GM18861 (cell line): ENCODE data around the gene STK39.

Source experiments
- ATAC-seq: cut with Tn5 transposase; IDR thresholded peaks from one replicate; pipeline ENCODE4 v1.9.1; 2021; ENCODE audit not compliant: unreplicated experiment

STK39 gene

GRCh38 chr2:168058675-168059074 is 188.7 kb downstream of the STK39 start:
- ATAC-seq: no peak

GRCh38 chr2:168056242-168056787 is 191.1 kb downstream of the STK39 start:
- ATAC-seq: no peak

- no peak for ATAC-seq
Observed at GRCh38 chr2:168054657-168055056, 192.7 kb downstream of the STK39 start.

GRCh38 chr2:168053676-168054075 is 193.7 kb downstream of the STK39 start:
- no peak for ATAC-seq

GRCh38 chr2:168052773-168053172 is 194.6 kb downstream of the STK39 start:
- ATAC-seq: no peak

- ATAC-seq: no peak
Observed at GRCh38 chr2:168050377-168050776, 197.0 kb downstream of the STK39 start.

- ATAC-seq: no peak
Observed at GRCh38 chr2:168049609-168050008, 197.8 kb downstream of the STK39 start.

GRCh38 chr2:168047091-168047690 is 200.2 kb downstream of the STK39 start:
- no peak for ATAC-seq

GRCh38 chr2:168044579-168044978 is 202.8 kb downstream of the STK39 start:
- ATAC-seq: no peak

- ATAC-seq: no peak
Observed at GRCh38 chr2:168044176-168044575, 203.2 kb downstream of the STK39 start.

- peak; percentile 97 for ATAC-seq
Observed at GRCh38 chr2:168042127-168042824, 205.1 kb downstream of the STK39 start.

GRCh38 chr2:168039881-168040280 is 207.5 kb downstream of the STK39 start:
- ATAC-seq: peak; percentile 42

- no peak for ATAC-seq
Observed at GRCh38 chr2:168037778-168038177, 209.6 kb downstream of the STK39 start.

- ATAC-seq: peak; percentile 57
Observed at GRCh38 chr2:168035458-168035857, 211.9 kb downstream of the STK39 start.

GRCh38 chr2:168034616-168035015 is 212.8 kb downstream of the STK39 start:
- ATAC-seq: no peak

- ATAC-seq: no peak
Observed at GRCh38 chr2:168033966-168034365, 213.4 kb downstream of the STK39 start.

GRCh38 chr2:168032091-168032490 is 215.3 kb downstream of the STK39 start:
- ATAC-seq: no peak

- ATAC-seq: peak; percentile 84
Observed at GRCh38 chr2:168030862-168031624, 216.4 kb downstream of the STK39 start.

- no peak for ATAC-seq
Observed at GRCh38 chr2:168029071-168029470, 218.3 kb downstream of the STK39 start.

GRCh38 chr2:168028362-168028761 is 219.0 kb downstream of the STK39 start:
- ATAC-seq: no peak

GRCh38 chr2:168025487-168026202 is 221.8 kb downstream of the STK39 start:
- no peak for ATAC-seq
